GM23248 (cell line): ENCODE data around the gene SPTBN5.

Experiments
- EZH2 ChIP-seq: fragments of 200-600 bp; sonication (generic); IDR thresholded peaks from 2 replicates; pipeline ENCODE4 v1.6.1; 2018; ENCODE audit warnings: antibody characterized with exemption, mild to moderate bottlenecking; ENCODE audit not compliant: insufficient read depth, poor library complexity, severe bottlenecking
- EZH2phosphoT487 ChIP-seq: fragments of 200-600 bp; sonication (generic); IDR thresholded peaks from 2 replicates; pipeline ENCODE4 v1.6.1; 2018; ENCODE audit warnings: antibody characterized with exemption, moderate library complexity, mild to moderate bottlenecking, low read depth; ENCODE audit not compliant: insufficient read depth

GRCh38 chr15:41921167-41921566 is 27.3 kb upstream of the SPTBN5 start:
- TF ChIP-seq EZH2phosphoT487 (no peak), EZH2 (no peak)
